Measurements from ENCODE around the gene ZSCAN10. TPM values are rescaled to one million over a fixed set of nuclear protein-coding genes. Genes with fewer than 3 reads are reported as not detected.

The ZSCAN10 gene
- polyA plus RNA-seq, 1 donor (not counting 4 experiments of a cell fraction or from before 2014, with no cell fraction given) = not detected

DNA sequence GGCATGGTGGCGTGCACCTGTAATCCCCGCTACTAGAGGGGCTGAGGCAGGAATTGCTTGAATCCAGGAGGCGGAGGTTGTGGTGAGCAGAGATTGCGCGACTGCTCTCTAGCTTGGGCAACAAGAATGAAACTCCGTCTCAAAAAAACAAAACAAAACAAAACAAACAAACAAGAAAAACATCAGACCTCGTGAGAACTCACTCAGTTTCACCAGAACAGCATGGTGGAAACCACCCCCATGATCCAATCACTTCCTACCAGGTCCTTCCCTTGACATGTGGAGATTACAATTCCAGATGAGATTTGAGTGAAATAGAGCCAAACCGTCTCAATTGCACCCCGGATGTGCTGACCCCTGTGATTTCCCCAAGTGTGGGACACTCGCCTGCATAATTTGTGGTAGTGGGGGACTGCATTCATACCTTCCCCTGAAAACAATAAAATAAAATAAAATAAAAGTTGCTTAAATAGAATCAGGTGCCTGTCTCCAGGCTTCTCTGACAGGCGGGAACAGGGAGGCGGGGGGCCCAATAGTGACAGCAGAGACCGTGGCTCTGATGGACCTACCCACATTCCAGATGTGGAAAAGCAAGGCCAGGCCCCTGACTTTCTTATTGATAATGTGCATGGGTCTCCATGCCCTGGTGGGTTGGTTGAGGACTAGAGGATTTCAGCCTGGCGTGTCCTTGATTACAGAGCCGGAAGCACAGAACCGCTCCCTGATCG is 13.1 kb downstream of the ZSCAN10 start:
- Histone ChIP-seq H3K27me3 (ENCODE audit: control insufficient read depth, extremely low read depth, insufficient read depth, low read length) (peaks cover 8% of the 10 kb centered on the region), H3K4me1 (ENCODE audit: control insufficient read depth, extremely low read depth, insufficient read depth, low read length) (no peaks in the 10 kb centered on the region), H3K4me3 (ENCODE audit: control insufficient read depth in 2 of 3, extremely low read depth in 1 of 3, insufficient read depth in 2 of 3, low read depth in 1 of 3, low read length in 3 of 3) (no peak overlapping the region), H3K79me2 (ENCODE audit: control insufficient read depth, insufficient read depth, low read length) (no peaks in the 10 kb centered on the region), H2AFZ (ENCODE audit: control insufficient read depth, low read length) (no peak overlapping the region), H3K9me3 (ENCODE audit: control insufficient read depth, low read depth, low read length) (no peaks in the 10 kb centered on the region), H3K9me1 (ENCODE audit: control insufficient read depth, extremely low read depth, insufficient read depth, low read length) (no peaks in the 10 kb centered on the region), H3K9ac (ENCODE audit: control insufficient read depth, extremely low read depth, insufficient read depth, low read length) (no peak overlapping the region), H3K36me3 (ENCODE audit: control insufficient read depth in 2 of 2, extremely low read depth in 1 of 2, insufficient read depth in 2 of 2, low read length in 2 of 2) (no peaks in the 10 kb centered on the region), H4K20me1 (ENCODE audit: control insufficient read depth, extremely low read depth, insufficient read depth, low read length) (no peaks in the 10 kb centered on the region), H3K27ac (ENCODE audit: control insufficient read depth, insufficient read depth, low read length) (no peak overlapping the region), H3K4me2 (ENCODE audit: control insufficient read depth, extremely low read depth, insufficient read depth, low read depth, low read length) (no peak overlapping the region)
- DNase-seq (ENCODE audit: low read depth, low spot score) (no peak), FAIRE-seq (no peak)
- no peak for TF ChIP-seq EZH2 (IDR thresholded peaks at IDR 0.05; ENCODE audit: low read length)
- TF ChIP-seq, protein P1, sequence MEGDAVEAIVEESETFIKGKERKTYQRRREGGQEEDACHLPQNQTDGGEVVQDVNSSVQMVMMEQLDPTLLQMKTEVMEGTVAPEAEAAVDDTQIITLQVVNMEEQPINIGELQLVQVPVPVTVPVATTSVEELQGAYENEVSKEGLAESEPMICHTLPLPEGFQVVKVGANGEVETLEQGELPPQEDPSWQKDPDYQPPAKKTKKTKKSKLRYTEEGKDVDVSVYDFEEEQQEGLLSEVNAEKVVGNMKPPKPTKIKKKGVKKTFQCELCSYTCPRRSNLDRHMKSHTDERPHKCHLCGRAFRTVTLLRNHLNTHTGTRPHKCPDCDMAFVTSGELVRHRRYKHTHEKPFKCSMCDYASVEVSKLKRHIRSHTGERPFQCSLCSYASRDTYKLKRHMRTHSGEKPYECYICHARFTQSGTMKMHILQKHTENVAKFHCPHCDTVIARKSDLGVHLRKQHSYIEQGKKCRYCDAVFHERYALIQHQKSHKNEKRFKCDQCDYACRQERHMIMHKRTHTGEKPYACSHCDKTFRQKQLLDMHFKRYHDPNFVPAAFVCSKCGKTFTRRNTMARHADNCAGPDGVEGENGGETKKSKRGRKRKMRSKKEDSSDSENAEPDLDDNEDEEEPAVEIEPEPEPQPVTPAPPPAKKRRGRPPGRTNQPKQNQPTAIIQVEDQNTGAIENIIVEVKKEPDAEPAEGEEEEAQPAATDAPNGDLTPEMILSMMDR (optimal IDR thresholded peaks at IDR 0.05 in 1 of 3, IDR thresholded peaks at IDR 0.05 in 1 of 3, conservative IDR thresholded peaks at IDR 0.05 in 1 of 3; ENCODE audit: extremely low read depth in 1 of 3, insufficient read depth in 2 of 3, low read length in 3 of 3) = no peak
- dilution Hi-C loops (cut with MboI; ENCODE audit: extremely low pct_ligation_motif_present, low sequenced_read_pairs) = no loop called here

DNA sequence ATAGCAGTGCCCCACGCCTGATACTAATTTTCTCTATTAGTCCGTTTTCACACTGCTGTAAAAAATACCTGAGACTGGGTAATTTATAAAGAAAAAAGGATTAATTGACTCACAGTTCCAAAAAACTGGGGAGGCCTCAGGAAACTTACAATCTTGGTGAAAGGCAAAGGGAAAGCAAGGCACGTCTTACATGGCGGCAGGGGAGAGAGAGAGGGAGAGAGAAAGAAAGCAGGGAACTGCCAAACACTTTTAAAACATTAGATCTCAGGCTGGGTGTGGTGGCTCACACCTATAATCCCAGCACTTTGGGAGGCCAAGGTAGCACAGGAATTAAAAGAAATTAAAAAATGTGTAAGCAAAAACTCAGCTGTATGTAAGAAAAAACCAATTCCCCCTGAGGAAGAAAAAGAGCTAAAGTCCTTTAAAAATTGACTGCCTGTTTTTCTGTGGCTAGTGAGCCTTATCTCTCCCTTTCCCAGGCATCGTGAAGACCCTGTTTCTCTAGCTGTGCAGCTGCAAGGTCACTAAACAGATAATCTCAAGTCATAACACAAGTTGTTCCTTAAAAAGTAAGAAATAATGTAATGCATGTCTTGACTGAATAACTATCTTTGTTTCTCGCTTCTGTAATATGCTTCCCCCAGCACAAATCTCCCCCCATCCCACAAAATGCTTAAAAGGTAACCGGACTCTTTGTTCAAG is 14.0 kb downstream of the ZSCAN10 start:
- no peaks in the 10 kb centered on the region for H4K20me1 ChIP-seq (ENCODE audit: control insufficient read depth, extremely low read depth, insufficient read depth, low read length)
- no peak overlapping the region for H2AFZ ChIP-seq (ENCODE audit: control insufficient read depth, low read length)
- no peak for DNase-seq (ENCODE audit: low read depth, low spot score)
- no peaks in the 10 kb centered on the region for H3K79me2 ChIP-seq (ENCODE audit: control insufficient read depth, insufficient read depth, low read length)
- no peaks in the 10 kb centered on the region for H3K4me1 ChIP-seq (ENCODE audit: control insufficient read depth, extremely low read depth, insufficient read depth, low read length)
- dilution Hi-C loops (cut with MboI; ENCODE audit: extremely low pct_ligation_motif_present, low sequenced_read_pairs) = no loop called here
- peaks cover 17% of the 10 kb centered on the region for H3K27me3 ChIP-seq (ENCODE audit: control insufficient read depth, extremely low read depth, insufficient read depth, low read length)
- no peak overlapping the region for H3K4me2 ChIP-seq (ENCODE audit: control insufficient read depth, extremely low read depth, insufficient read depth, low read depth, low read length)
- no peak for FAIRE-seq
- H3K9ac ChIP-seq (ENCODE audit: control insufficient read depth, extremely low read depth, insufficient read depth, low read length) = no peak overlapping the region
- H3K36me3 ChIP-seq (ENCODE audit: control insufficient read depth in 2 of 2, extremely low read depth in 1 of 2, insufficient read depth in 2 of 2, low read length in 2 of 2) = no peaks in the 10 kb centered on the region
- no peak overlapping the region for H3K4me3 ChIP-seq (ENCODE audit: control insufficient read depth in 2 of 3, extremely low read depth in 1 of 3, insufficient read depth in 2 of 3, low read depth in 1 of 3, low read length in 3 of 3)
- no peak for TF ChIP-seq EZH2 (IDR thresholded peaks at IDR 0.05; ENCODE audit: low read length)
- TF ChIP-seq, protein P1 (optimal IDR thresholded peaks at IDR 0.05 in 1 of 3, IDR thresholded peaks at IDR 0.05 in 1 of 3, conservative IDR thresholded peaks at IDR 0.05 in 1 of 3; ENCODE audit: extremely low read depth in 1 of 3, insufficient read depth in 2 of 3, low read length in 3 of 3) = no peak
- H3K27ac ChIP-seq (ENCODE audit: control insufficient read depth, insufficient read depth, low read length) = no peak overlapping the region
- no peaks in the 10 kb centered on the region for H3K9me1 ChIP-seq (ENCODE audit: control insufficient read depth, extremely low read depth, insufficient read depth, low read length)
- H3K9me3 ChIP-seq (ENCODE audit: control insufficient read depth, low read depth, low read length) = no peaks in the 10 kb centered on the region

Measured in keratinocyte (primary cell).